Neuronal stem cell (in vitro differentiated cells): ENCODE results near the gene ETFA.
A peak's percentile ranks its signal among the peaks of the same experiment; 100 is the strongest.

Experiments
- DNase-seq: peaks from one replicate; pipeline ENCODE4 v3.0.0-alpha.2; 2013; ENCODE audit warnings: low spot score
- H2AFZ ChIP-seq: one replicate; pipeline ENCODE4 v1.6.1; 2013; ENCODE audit warnings: mild to moderate bottlenecking, low read length, inconsistent platforms
- H2AK5ac ChIP-seq: 2 replicates; pipeline ENCODE4 v1.6.1; 2013; ENCODE audit warnings: low read depth, mild to moderate bottlenecking, inconsistent platforms, low read length, moderate library complexity, mixed read lengths
- H2BK120ac ChIP-seq: 2 replicates; pipeline ENCODE4 v1.6.1; 2013; ENCODE audit warnings: low read depth, mild to moderate bottlenecking, inconsistent platforms, low read length, moderate library complexity, mixed read lengths
- H2BK12ac ChIP-seq: one replicate; pipeline ENCODE4 v1.6.1; 2013; ENCODE audit warnings: low read length, inconsistent platforms
- H2BK15ac ChIP-seq: 2 replicates; pipeline ENCODE4 v1.6.1; 2013; ENCODE audit warnings: mild to moderate bottlenecking, low read length, inconsistent platforms, mixed read lengths
- H2BK5ac ChIP-seq: one replicate; pipeline ENCODE4 v1.6.1; 2013; ENCODE audit warnings: inconsistent platforms, mild to moderate bottlenecking, low read length, moderate library complexity
- H3K14ac ChIP-seq: one replicate; pipeline ENCODE4 v1.6.1; 2013; ENCODE audit warnings: low read length, inconsistent platforms
- H3K18ac ChIP-seq: 2 replicates; pipeline ENCODE4 v1.6.1; 2013; ENCODE audit warnings: low read length, inconsistent platforms
- H3K23ac ChIP-seq: 2 replicates; pipeline ENCODE4 v1.6.1; 2013; ENCODE audit warnings: low read depth, mild to moderate bottlenecking, mixed read lengths, low read length, inconsistent platforms; ENCODE audit not compliant: poor library complexity
- H3K27ac ChIP-seq: replicated peaks from 3 replicates; pipeline ENCODE4 v1.5.1; 2013; ENCODE audit warnings: low read length, inconsistent platforms
- H3K27me3 ChIP-seq, 3 experiments: 2 replicates each; pipeline ENCODE4 v1.6.1; 2013; ENCODE audit warnings: low read length in 3 of 3, mild to moderate bottlenecking in 2 of 3, inconsistent platforms in 1 of 3, low read depth in 1 of 3, mixed read lengths in 1 of 3, moderate library complexity in 1 of 3; ENCODE audit not compliant: control insufficient read depth in 3 of 3, insufficient read depth in 3 of 3
- H3K36me3 ChIP-seq, 2 donors: replicated peaks in 1 of 2; 2 replicates each; pipeline ENCODE4 v1.6.1; 2013; ENCODE audit warnings: low read length in 2 of 2; ENCODE audit not compliant: control insufficient read depth in 2 of 2, insufficient read depth in 2 of 2
- H3K4ac ChIP-seq: 2 replicates; pipeline ENCODE4 v1.6.1; 2013; ENCODE audit warnings: inconsistent platforms, mild to moderate bottlenecking, low read length, moderate library complexity
- H3K4me1 ChIP-seq, 2 donors: 1 replicate in 1 of 2; 2 replicates in 1 of 2; pipeline ENCODE4 v1.6.1; 2013; ENCODE audit warnings: low read length in 2 of 2, low read depth in 1 of 2; ENCODE audit not compliant: control insufficient read depth in 2 of 2, insufficient read depth in 1 of 2
- H3K4me2 ChIP-seq: one replicate; pipeline ENCODE4 v1.6.1; 2013; ENCODE audit warnings: mild to moderate bottlenecking, low read length, inconsistent platforms; ENCODE audit not compliant: insufficient read depth, poor library complexity, severe bottlenecking
- H3K4me3 ChIP-seq, 2 donors: 2 replicates each; pipeline ENCODE4 v1.5.1; 2013; ENCODE audit warnings: low read length in 2 of 2, mild to moderate bottlenecking in 2 of 2, inconsistent platforms in 1 of 2, moderate library complexity in 1 of 2
- H3K79me1 ChIP-seq: one replicate; pipeline ENCODE4 v1.6.1; 2013; ENCODE audit warnings: low read depth, mild to moderate bottlenecking, inconsistent platforms, low read length, moderate library complexity
- H3K9ac ChIP-seq: one replicate; pipeline ENCODE4 v1.6.1; 2013; ENCODE audit warnings: mild to moderate bottlenecking, low read depth, low read length, inconsistent platforms; ENCODE audit not compliant: poor library complexity
- H3K9me3 ChIP-seq, 2 donors: replicated peaks in 1 of 2; 2 replicates each; pipeline versions ENCODE3 to v1.6.1; 2013; ENCODE audit warnings: low read length in 2 of 2, mild to moderate bottlenecking in 2 of 2, inconsistent platforms in 1 of 2, low read depth in 1 of 2, mixed read lengths in 1 of 2, moderate library complexity in 1 of 2; ENCODE audit not compliant: control insufficient read depth in 2 of 2, insufficient read depth in 1 of 2
- H4K8ac ChIP-seq: one replicate; pipeline ENCODE4 v1.6.1; 2013; ENCODE audit warnings: low read depth, mild to moderate bottlenecking, inconsistent platforms, low read length, moderate library complexity
- H4K91ac ChIP-seq: one replicate; pipeline ENCODE4 v1.6.1; 2013; ENCODE audit warnings: low read length, low read depth, mild to moderate bottlenecking, inconsistent platforms; ENCODE audit not compliant: poor library complexity
- WGBS, 2 donors: extraction: QIAGEN DNeasy Blood & Tissue Kit; methylation state at CpG; one replicate each; pipeline ENCODE4 v1.1.7; 2013; ENCODE audit warnings: missing lambda C conversion rate in 2 of 2, mixed read lengths in 1 of 2; ENCODE audit not compliant: insufficient read length in 2 of 2, insufficient replicate concordance in 1 of 2; ENCODE audit errors: extremely low coverage in 2 of 2; 5-methylcytosine and 5-hydroxymethylcytosine counted together

The ETFA gene

DNA sequence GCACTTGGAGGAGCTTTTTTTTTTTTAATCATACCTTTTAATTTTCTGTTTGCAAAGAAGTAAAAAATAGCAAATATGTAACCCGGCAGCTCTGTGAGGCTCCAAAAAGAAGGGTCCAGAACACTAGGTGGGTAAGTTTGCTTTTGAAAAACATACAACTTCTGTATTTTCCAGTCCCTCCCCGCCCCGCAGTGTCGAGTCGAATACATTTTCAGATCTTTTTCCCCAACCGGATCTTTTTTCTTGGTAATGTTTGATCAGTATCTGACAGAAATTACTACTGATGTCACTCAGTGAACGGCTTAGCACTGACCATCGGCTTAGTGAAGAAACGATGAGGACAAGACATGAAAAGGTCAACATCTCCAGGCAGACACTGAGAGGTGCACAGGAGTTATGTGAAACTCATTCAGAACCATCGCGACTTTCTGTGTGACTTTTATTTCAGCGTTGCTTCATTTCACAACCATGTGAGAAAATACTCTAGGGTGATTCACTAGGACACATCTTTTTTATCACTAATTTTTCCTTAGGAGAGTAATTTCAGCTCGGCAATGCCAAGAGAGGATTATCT lies 36.3 kb upstream of the ETFA start:
- Histone ChIP-seq H2BK12ac (no peak overlapping the region), H2BK15ac (no peak overlapping the region), H3K4me2 (peak overlapping the region; percentile 73), H3K14ac (no peak overlapping the region), H3K9me3 (peaks cover 0 to under 1% of the 10 kb centered on the region in 2 donors), H3K36me3 (no peaks in the 10 kb centered on the region), H2AFZ (peak overlapping the region; percentile 92), H2BK5ac (no peak overlapping the region), H3K27me3 (peaks cover 46 to 65% (median 54%) of the 10 kb centered on the region in 3 experiments), H3K23ac (no peak overlapping the region), H3K79me1 (no peaks in the 10 kb centered on the region), H3K4ac (no peak overlapping the region), H4K91ac (no peak overlapping the region), H2AK5ac (no peak overlapping the region), H2BK120ac (no peak overlapping the region), H3K4me1 (peaks cover 5 to 8% of the 10 kb centered on the region in 2 donors), H3K27ac (no peak overlapping the region), H3K18ac (no peak overlapping the region), H3K4me3 (peak overlapping the region in 1 of 2 donors; percentile 33), H3K9ac (no peak overlapping the region), H4K8ac (no peak overlapping the region)
- no CpG with 5 or more reads among the region's 13 CpGs for WGBS, 2 donors
- no peak for DNase-seq

DNA sequence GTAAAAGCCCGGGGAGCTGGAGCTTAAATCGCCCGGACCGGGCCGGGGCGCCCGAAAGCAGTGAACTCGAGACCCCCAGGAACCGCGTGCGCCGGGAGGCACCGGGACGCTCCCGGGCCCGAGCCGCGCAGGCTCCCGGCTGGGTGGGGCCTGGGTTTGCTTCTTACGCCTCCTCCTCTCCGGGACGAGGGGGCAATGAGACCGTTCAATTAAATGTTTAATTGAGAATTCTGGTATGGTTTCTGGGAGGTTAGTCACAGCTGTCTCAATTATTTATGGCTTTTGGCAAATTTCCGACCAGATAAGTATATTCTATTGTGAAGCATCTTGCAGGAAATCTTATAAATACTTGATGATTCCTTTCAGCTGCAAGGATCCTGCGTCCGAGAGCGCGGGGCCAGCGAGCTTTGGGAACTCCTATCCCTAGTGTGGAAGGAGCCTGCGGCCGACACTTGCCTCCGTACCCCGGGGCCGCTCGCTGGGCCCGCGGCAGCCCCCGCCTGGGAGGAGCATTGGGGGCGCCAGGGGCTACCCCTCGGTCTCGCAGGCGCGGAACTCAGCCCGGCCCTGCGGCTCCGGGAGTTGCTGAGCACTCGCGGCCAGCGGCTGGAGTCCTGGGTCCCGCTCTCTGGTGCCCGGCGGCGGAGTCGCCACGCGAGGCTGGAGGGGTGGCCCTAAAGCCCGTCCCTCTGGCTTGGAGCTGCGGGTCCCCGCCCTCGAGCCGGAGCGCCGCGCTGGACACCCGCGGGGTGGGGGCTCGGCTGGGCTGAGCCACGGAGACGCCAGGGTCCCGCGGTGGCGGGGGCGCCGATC lies 35.6 kb upstream of the ETFA start:
- peak overlapping the region; percentile 92 for H2AFZ ChIP-seq
- peaks cover 0 to 6% of the 10 kb centered on the region in 2 donors for H3K9me3 ChIP-seq
- peak overlapping the region; percentile 71 for H3K18ac ChIP-seq
- no peaks in the 10 kb centered on the region for H3K79me1 ChIP-seq
- H4K8ac ChIP-seq: no peak overlapping the region
- H3K23ac ChIP-seq: no peak overlapping the region
- peaks cover 53 to 72% (median 61%) of the 10 kb centered on the region in 3 experiments for H3K27me3 ChIP-seq
- WGBS, 2 donors: no CpG with 5 or more reads among the region's 74 CpGs
- no peak for DNase-seq
- H2BK15ac ChIP-seq: peak overlapping the region; percentile 64
- no peak overlapping the region for H2BK12ac ChIP-seq
- H4K91ac ChIP-seq: no peak overlapping the region
- no peaks in the 10 kb centered on the region for H3K36me3 ChIP-seq
- no peak overlapping the region for H3K14ac ChIP-seq
- H3K4me3 ChIP-seq: peak overlapping the region; percentile 24 to 33
- H3K4ac ChIP-seq: no peak overlapping the region
- no peak overlapping the region for H2BK5ac ChIP-seq
- H2BK120ac ChIP-seq: no peak overlapping the region
- H2AK5ac ChIP-seq: no peak overlapping the region
- peaks cover 5 to 8% of the 10 kb centered on the region in 2 donors for H3K4me1 ChIP-seq
- no peak overlapping the region for H3K27ac ChIP-seq
- no peak overlapping the region for H3K9ac ChIP-seq
- peak overlapping the region; percentile 73 for H3K4me2 ChIP-seq

DNA sequence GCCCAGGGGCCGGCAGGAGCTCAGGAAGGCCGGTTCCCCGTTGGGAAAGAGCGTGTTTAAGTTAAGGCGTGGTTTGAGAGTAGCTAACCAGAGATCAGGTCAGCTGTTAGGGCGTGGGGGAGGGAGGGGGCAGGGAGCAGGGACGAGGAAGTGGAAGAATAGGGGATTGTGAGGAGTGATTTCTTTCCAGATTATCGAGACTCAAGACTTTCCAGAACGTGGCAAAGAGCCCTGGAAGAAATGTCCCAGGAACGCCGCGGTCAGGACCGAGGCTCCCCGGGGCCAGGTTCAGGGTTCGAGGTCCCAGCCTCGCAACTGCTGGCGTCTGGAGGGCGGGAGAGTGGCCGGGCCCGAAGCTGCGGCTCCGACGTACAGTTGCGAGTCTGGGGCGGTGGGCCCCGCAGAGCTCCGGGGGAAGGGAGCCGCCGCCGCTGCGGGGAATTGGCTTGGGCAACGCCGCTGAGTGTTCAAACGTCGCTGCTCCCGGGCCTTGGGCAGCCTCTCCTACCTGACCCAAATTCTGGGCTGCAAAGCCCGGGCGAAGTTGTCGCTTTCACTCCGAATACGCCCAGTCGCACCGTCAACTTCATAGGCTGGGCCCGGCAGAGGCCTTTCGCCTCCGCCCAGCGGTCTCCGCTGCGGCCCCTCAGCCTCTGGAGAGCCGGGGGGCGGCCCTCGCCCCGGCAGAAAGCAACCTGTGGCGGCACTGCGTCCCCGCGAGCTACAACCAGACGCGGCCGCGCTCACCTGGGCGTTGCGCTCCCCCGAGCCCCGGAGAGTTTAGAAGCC lies 34.8 kb upstream of the ETFA start:
- Histone ChIP-seq H2BK120ac (no peak overlapping the region), H3K4me2 (peak overlapping the region; percentile 73), H3K18ac (peak overlapping the region; percentile 42), H3K4ac (no peak overlapping the region), H3K27ac (no peak overlapping the region), H2AFZ (peak overlapping the region; percentile 92), H2BK15ac (peak overlapping the region; percentile 64), H3K36me3 (no peaks in the 10 kb centered on the region), H3K14ac (no peak overlapping the region), H3K27me3 (peaks cover 60 to 80% (median 69%) of the 10 kb centered on the region in 3 experiments), H2AK5ac (peak overlapping the region; percentile 37), H3K9ac (no peak overlapping the region), H3K4me3 (peak overlapping the region; percentile 7 to 33), H3K9me3 (peaks cover 0 to 6% of the 10 kb centered on the region in 2 donors), H3K79me1 (no peaks in the 10 kb centered on the region), H4K8ac (no peak overlapping the region), H2BK12ac (no peak overlapping the region), H2BK5ac (no peak overlapping the region), H3K23ac (no peak overlapping the region), H4K91ac (no peak overlapping the region), H3K4me1 (peaks cover 8 to 9% of the 10 kb centered on the region in 2 donors)
- DNase-seq: no peak
- no CpG with 5 or more reads among the region's 65 CpGs for WGBS, 2 donors

DNA sequence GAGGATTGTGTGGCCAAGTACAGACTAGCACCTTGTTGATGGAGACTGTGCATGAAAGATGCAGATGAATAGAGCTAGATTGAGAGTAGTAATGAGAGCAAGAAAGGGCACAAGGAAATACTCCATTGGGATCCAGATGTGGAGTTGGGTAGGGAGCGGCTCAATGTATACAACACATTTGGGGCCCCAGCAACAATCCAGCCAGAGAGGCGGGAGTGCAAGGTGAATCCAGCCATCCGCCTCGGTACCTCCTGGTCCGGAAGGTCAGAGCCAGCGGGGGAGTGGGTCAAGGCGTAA lies 34.3 kb upstream of the ETFA start:
- Histone ChIP-seq H4K8ac (no peak overlapping the region), H3K4me1 (peaks cover 13 to 14% of the 10 kb centered on the region in 2 donors), H3K18ac (no peak overlapping the region), H2AFZ (peak overlapping the region; percentile 92), H3K27ac (no peak overlapping the region), H3K4me2 (no peak overlapping the region), H2BK12ac (no peak overlapping the region), H3K9ac (no peak overlapping the region), H3K23ac (no peak overlapping the region), H2BK5ac (no peak overlapping the region), H3K27me3 (peaks cover 66 to 86% (median 75%) of the 10 kb centered on the region in 3 experiments), H2AK5ac (no peak overlapping the region), H4K91ac (no peak overlapping the region), H3K14ac (no peak overlapping the region), H2BK15ac (no peak overlapping the region), H3K79me1 (no peaks in the 10 kb centered on the region), H3K4ac (no peak overlapping the region), H3K36me3 (no peaks in the 10 kb centered on the region), H2BK120ac (no peak overlapping the region), H3K4me3 (no peak overlapping the region), H3K9me3 (peaks cover 0 to 6% of the 10 kb centered on the region in 2 donors)
- no peak for DNase-seq
- WGBS, 2 donors: no CpG with 5 or more reads among the region's 7 CpGs
